ENCODE results near the gene ABCC4.

Gene ABCC4

DNA sequence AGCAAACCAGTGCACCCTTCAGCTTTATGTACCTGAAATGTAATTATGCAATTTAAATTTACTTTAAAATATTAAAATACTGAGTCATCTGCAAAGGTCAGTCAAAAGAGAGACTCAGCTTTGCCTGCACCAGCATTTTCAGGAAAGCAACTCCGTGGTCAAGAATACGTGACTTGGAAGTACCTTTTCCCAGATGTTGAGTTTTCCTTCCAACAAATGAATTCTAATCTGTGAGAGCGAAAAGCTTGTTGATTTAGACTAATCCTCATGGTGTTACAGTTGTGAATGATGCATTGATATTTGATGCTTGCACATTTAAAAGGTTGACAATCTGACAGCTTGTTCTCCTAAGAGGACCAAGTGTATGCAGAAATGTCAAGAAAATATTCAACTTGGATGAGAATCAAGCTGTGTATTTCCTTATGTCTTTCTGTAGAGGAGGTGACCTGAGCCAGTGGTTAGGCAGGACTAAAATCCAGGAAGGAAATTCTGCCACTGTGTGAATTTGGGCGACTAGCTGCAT, 270.4 kb downstream of the ABCC4 start:
- DNase-seq, result no peak

DNA sequence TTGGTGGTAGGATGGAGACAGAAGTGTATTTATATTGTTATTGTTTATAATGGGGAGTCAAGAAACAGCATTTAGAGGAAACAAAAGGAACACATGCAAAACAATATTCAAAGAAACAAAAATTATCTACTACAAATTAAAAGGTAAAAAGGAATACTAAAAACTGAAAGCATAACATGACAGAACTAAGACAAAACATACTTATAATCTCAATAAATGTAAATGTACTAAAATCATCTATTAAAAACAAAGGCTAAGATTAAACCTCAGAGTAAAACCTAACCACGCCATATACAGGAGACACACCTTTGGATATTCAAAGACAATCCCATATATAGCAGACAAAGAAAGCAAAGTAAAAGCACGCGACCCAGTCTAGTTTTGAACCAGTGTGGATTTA, 273.6 kb downstream of the ABCC4 start:
- no peak for DNase-seq

DNA sequence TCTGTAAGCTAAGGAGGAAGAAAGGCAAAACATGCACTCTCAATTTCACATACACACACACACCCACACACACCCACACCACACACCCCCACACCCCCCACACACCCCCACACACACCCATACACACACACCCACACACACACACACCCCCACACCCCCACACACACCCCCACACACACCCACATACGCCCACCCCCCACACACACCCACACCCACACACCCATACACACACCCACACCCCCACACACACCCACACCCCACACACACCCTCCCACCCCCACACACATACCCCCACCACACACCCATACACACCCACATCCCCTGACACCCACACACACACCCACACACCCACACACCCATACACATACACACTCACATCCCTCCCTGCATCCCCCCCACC, 276.1 kb downstream of the ABCC4 start:
- DNase-seq, result no peak

DNA sequence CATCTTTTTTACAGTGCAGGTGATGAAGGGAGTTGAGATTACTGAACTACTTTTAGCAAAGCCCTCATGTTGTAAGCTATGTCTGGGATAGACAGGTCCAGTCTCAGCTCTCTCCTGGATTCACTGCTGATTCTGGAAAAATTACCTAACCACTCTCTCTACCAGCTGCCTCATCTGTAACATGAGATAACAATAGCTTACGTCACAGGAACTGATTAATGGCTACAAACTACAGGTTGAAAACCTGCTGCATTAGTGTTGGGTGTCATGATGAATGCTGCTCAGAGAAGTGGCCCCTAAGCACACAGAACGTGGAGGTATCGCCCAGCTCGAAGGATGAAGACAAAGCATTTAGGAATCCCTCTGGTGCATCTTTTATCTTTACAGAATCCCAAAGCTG, 277.8 kb downstream of the ABCC4 start:
- DNase-seq, result peak; percentile 76

DNA sequence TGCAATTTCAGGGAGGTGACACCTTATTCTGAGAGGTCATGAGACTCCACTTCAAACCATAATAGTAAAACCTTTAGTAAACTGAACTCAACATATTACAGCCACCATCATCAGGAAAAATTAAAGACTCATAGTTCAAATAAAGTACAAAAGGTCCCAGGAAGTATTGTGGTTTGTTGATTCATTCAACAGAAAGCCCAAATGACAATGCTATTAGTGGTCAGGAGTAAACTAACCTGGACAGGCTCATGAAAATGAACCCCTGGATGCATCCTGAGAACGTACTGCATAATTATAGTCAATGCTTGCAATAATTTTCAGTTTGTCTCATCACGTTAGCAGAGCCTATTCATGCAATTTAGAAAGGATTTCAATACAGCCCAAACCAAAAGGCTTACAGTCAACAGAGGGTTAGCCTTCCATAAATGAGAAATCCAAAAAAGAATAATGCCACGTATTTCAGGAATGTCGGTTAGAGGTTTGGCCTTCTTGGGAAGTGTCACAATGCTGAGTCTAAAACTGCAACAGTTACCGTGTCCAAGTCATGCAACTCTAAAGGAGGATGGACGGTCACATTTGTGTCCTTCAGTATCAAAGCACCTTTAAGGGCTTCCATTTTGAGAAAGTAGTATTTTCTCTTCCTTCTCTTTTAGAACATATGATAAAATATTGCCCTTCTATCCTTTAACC, 280.8 kb downstream of the ABCC4 start:
- DNase-seq, result no peak

DNA sequence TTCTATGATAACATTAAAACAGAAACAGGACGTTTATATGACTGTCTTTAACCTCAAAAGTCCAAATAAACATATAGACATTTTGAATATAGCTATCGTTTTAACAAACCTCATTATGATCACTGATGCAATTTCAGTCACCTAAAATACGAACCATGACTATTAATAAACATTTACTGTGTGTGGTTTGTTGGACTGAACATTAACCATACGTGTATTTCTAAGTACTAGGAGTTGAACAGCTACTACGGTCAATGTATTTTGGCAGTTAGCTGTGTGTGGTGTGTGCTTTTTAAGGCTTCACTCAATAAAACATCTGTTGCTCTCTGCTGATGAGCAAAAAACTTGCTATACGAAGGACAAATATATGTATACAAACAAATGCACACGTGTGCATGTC, 281.4 kb downstream of the ABCC4 start:
- DNase-seq, result no peak

DNA sequence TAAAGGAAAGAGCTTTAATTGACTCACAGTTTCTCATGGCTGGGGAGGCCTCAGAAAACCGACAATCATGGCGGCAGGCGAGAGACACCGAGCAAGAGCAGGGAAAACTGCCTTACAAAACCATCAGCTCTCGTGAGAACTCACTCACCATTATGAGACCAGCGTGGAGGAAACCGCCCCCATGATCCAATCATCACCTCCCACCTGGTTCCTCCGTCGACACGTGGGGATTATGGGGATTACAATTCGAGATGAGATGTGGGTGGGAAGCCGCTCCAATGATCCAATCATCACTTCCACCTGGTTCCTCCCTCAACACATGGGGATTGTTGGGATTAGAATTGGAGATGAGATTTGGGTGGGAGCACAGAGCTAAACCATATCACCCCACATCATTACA, 293.9 kb downstream of the ABCC4 start:
- DNase-seq, result no peak

DNA sequence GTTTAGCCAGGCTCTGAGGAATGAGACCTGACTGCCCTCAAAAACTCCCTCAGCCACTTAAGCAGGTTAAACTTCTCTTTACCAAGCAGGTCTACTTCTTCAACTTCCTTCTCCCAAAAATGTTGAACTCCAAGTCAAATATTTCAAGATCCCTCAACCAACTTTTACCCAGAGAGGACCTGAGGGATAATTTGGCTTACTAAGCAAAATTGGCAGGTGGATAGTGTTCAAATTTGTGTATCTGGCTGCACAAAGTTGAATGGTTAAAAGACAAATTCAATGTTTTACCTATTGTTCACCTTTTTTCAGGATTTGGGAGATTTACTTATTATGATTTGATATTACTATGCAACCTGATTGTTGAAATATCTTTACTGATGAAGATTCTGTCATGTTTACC, 296.0 kb downstream of the ABCC4 start:
- DNase-seq, result no peak

DNA sequence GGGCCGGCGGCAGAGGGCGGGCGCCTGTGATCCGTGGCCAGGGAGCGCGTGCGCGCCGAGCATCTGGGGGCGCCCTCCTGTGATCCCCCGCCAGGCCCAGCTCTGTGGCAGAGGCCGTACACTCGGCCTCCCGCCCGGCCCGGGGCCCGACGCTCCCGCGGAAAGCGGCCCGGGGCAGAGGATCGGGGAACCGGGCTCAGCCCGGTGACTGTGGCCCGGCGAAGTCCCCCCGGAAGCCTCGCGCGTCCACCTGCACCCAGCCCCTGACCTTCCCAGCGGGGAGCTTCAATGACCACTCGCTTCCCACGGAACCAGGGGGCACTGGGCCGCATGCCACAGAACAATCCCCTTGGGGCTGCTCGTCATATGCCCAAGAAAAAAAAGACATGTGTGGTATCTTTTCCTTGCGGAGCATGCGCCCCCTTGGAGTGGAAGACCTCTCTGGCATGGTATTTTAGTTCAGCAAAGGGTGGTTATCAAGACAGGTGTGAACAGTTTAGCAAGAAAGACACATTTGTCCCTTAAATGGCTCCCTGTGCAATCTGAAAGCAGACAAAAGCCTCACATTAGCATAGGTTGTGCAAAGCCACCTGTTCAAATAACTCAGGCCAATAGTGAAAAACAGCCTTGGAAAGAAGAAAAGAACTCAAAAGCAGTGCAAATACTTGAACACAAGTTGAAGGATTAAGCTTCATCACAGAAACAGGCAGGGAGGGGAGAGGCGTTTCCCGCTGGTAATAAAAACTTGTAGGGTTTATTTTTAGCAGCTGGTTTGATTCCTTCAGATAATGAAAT, 298.0 kb downstream of the ABCC4 start:
- DNase-seq, result peak; percentile 82

DNA sequence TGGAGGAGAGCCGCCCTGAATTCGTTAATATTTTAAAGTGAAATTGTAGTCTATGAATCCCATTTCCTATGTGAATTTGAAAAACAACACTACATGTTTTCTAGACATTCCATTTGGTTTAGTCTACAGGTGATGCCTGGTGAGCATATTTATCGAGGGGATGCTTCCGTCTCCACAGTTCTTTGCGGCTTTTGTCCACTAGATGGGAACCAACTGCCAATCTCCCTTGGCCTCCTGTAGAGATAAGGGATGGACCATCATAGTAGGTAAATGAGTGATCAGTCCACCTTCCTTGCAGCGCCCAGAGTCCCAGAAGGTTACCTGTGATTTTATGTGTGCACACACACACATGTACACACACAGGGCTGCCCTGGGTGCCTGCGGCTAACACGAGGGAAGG, 299.1 kb downstream of the ABCC4 start:
- DNase-seq, result no peak

DNA sequence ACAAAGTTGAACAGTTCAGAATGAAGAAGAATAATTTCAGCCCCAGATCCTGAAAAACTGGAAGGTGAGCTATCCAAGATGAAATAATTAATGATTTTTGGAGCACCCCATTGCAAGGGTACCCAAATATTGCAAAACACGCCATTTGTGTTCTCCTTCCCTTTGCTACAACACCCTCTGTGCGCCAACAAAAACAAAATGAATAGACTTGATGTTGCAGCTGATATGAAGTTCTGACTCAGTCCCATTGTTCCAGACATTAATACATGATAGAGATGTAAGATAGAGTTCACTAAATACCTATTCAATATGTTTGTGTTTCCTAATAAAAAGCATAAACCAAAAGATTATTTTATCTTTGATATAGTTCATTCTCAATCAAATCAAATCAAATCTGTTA, 301.4 kb downstream of the ABCC4 start:
- DNase-seq, result no peak

DNA sequence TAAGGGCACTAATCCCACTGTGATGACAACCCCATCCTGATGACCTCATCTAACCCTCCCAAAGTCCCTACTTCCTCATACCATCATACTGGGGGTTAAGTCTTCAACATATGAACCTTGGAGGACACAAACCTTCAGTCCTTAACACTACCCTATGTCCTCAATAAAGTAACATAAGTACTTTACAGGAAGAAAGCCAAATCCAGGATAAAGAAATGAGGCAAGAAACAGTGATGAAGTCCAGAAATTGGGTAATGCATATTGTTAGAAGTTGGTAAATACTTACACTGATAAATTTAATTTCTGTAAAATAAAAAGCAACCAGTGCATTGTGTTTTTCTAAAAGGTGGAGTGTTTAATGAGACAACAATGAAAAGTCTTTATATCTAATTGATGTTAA, 304.1 kb downstream of the ABCC4 start:
- no peak for DNase-seq

DNA sequence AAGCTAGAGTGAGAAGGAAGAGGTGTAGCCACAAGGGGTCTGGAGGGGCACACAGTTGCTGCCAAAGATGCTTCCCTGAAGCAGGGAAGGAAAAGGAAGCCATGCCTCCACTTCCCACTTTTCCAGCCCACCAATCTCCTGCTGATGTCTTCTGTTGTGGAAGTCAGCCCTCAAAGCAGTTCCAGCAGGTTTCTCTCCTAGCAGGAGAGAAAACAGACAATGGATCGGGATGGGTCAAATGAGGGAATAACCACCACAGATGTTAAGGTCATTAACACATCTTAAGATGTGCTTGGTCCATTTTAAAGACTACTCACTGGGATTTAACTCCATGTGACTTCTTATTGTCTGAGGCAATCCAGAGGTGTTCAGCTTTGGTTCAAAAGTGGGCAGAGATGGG, 304.8 kb downstream of the ABCC4 start:
- no peak for DNase-seq

DNA sequence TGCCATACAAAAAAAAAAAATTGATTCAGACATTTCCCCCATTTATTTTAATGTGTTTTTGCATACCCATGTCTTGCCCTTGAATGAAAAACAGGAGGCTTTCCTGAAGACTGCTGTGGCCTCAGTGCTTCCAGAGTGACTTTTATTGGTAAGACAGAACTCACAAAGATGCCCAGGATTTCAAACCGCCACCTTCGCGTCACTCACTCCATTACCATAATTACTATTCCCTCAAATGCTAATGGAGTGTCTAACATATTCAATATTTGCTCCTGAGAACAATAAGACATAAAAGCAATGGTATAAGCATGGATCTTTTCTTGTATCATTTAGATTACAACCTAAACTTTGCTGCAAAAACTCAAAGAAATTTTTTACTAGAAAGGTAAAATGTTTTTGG, 306.7 kb downstream of the ABCC4 start:
- no peak for DNase-seq

DNA sequence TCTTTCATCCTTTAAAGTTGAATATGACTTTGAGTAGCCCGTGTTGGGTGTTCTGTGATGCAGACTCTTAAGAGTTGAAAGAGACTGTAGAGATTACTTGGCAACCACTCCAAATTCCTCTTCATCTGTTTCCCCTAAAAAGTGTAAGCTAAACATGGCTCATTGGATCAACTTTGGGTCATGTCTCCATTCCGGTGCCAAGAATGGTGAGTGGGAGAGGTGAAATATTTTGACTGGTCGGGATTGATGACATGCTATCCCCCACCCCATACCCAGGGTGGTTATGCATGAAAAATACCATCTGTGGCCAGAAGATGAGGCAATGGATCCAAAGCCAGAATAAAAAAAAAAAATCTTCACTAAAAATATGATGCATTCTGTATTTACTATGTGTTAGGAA, 307.6 kb downstream of the ABCC4 start:
- no peak for DNase-seq

DNA sequence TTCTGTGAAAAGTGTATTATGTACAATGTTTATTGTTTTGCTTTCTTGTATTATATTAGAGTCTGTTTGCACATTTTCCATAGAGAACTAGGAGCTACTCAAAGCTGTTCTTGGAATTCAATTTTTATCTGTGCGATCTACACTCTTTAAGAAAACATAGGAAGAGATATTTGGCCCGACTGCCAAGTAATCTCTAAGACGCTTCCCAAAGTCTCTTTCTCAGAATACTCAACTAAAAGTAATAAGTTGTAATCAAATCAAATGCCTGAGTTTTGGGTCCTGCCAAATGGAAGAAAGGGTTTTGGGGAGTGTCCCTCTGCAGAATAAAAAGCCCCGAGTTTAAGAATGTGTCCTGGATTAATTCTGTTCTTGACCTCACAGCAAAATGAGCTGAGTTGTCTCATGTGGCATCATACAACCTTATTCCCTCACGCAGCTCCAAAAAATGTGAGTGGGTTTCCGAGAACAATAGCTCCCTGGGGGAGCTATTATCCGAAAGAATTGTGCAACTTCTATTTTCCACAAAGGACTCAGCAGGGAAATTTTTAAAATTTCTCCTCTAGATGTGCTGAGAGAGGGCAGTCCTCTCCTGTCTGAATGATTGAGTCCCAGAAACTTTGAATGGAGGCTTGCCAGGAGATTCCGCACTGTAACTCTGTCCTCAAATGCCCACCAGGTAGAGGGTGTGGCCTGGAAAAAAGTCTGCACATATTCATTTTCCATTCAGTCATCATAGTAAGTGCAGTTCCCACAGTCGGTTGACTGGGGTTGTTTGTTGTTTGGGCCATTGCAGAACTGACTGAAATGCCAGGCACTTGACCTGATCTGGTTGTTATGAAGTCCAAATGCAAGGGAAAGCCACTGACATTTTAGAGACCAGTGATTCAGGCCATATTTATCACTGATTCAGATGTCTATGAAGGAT, 309.0 kb downstream of the ABCC4 start:
- DNase-seq, result no peak

DNA sequence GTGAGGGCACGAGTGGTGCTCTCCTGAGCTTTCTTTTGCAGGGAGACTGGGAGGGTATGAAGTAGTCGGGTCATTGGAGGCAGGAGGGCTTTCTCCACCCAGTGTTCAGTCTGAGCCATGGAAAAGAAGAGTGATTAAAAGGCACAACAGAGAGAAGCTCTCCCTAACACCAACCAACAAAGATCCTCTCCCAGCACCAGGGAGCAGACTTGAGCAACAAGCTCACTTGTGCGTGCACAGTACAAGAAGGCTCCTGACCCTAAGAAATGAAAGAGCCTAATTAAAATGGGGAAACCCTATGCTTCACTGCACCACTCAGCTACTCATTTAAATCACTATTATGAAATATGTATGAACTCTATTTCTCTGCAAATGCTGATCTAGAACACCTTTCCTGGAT, 312.6 kb downstream of the ABCC4 start:
- no peak for DNase-seq

DNA sequence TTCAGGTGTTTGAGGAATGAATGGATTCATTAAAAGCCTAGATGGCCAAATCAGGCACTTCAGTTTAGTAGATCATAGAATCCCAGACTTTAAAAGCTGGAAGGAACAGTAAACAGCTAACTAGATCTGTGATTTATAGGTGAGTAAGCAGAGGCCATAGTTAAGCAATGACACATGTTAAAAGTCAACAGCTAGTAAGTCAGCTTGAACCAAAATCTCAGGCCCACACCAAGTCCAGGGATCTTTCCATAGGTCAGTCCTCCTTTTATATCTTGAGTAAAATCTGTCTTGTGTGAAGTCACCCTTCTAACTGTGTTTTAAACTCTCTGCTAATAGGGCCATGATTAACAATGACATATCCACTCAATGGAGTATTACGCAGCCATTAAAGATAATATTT, 313.4 kb downstream of the ABCC4 start:
- DNase-seq, result no peak

DNA sequence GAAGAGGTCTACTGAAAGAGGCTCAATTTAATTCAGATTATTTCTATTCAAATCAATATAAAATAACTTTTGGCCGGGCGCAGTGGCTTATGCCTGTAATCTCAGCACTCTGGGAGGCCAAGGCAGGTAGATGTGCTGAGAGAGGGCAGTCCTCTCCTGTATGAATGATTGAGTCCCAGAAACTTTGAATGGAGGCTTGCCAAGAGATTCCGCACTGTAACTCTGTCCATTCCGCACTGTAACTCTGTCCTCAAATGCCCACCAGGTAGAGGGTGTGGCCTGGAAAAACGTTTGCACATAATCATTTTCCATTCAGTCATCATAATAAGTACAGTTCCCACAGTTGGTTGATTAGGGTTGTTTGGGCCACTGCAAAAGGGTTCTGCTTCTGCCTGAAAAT, 314.2 kb downstream of the ABCC4 start:
- no peak for DNase-seq

DNA sequence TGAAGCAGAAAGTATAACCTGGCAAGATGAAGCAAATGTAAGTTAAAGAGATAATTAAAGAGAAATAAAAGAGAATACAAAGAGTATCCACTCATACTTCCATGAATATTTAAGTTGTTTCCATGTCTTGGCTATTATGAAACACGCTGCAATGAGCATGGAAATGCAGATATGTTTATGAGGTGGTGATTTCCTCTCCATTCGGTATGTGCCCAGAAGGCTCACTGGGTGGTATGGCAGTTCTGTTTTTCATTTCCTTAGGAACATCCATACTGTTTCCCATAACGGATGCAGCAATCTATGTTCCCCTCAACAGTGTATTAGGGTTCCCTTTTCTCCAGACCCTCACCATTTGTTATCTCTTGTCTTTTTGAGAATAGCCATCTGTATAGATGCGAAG, 316.3 kb downstream of the ABCC4 start:
- DNase-seq, result no peak

DNA sequence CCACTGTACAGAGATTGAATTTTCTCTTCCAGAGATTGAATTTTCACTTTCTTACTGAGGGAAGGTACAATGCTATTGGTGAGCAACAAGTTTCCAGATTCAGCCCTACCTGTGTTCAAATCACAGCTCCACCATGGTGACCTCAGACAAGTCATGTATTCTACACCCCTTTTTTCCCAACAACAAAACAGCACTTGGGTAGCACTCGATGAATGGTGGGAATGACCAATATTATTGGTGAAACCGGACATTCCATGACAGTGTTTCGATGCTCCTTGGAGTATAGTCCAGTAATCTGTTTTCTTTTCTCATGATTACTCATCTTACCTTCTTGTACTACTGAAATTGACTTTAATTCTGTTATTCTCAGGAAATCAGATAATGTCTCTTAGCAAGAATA, 322.7 kb downstream of the ABCC4 start:
- no peak for DNase-seq

DNA sequence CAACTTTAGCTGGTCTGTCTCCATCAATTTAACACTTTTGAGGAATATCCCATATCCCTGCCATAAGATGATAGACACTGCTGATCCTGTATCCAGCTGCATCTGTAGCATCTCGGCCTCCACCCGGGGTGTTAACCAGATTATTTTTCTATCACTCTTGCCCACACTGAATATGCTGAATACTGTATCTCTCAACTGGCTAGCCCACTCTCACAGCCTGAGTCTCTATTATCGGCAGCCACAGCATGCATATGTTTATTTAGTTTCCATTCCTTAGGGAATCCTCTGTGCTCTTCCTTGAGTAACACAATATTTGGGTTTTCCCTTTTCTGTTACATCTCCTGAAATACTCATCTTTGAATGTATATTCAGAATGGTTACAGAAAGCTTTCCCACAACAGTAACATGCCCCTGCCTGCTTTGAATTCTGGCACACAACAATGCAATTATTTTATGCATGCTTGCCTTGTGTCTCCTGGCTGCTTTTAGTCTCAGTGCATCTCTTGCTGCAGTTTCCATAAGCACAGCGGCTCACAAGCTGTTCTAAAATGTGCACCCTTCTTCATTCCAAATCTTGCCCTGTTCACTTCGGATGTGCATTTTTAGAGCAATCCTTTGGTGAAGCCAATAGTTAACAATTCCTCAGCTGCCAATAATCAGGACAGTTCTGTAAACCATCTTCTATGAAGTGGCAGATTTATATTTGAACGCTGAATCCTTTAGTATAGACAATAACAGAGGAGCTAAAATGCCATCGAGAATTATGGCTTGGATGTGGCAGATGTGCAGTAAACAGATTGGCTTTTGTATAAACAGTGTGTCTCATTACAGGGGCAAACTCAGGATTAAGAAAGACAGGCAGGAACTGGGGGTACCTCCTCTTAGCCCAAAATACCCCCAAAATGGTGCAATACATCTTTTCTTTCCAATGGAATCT, 327.0 kb downstream of the ABCC4 start:
- no peak for DNase-seq

Measured in NCI-H1417 treated with DMSO at 0.1 percent for 48 hours (cell line).